ENCODE results near the gene SFMBT2. TPM values are rescaled to one million over a fixed set of nuclear protein-coding genes. Genes with fewer than 3 reads are reported as not detected.

SFMBT2 gene
- total RNA-seq, 1 experiment from 2014 or later, result 14.3 TPM

- TF ChIP-seq ZNF512 (CRISPR knock-in tag; IDR thresholded peaks at IDR 0.05; ENCODE audit: borderline replicate concordance) (no peak), OVOL2 (CRISPR knock-in tag; IDR thresholded peaks at IDR 0.05; ENCODE audit: borderline replicate concordance) (no peak), RELA (CRISPR knock-in tag; IDR thresholded peaks at IDR 0.05; ENCODE audit: borderline replicate concordance) (no peak), NR1H2 (CRISPR knock-in tag; IDR thresholded peaks at IDR 0.05) (no peak), ZSCAN18 (CRISPR knock-in tag; IDR thresholded peaks at IDR 0.05) (no peak), NFATC4 (CRISPR knock-in tag; IDR thresholded peaks at IDR 0.05) (no peak), AR (CRISPR knock-in tag; IDR thresholded peaks at IDR 0.05) (no peak), NR2C2 (CRISPR knock-in tag; IDR thresholded peaks at IDR 0.05) (no peak), E2F5 (CRISPR knock-in tag; IDR thresholded peaks at IDR 0.05) (no peak), ETV6 (CRISPR knock-in tag; IDR thresholded peaks at IDR 0.05) (no peak), ESRRA (CRISPR knock-in tag; IDR thresholded peaks at IDR 0.05; ENCODE audit: borderline replicate concordance) (no peak)
Measured at GRCh38 chr10:7327885-7328284, 82.9 kb downstream of the SFMBT2 start (continued).

DNA sequence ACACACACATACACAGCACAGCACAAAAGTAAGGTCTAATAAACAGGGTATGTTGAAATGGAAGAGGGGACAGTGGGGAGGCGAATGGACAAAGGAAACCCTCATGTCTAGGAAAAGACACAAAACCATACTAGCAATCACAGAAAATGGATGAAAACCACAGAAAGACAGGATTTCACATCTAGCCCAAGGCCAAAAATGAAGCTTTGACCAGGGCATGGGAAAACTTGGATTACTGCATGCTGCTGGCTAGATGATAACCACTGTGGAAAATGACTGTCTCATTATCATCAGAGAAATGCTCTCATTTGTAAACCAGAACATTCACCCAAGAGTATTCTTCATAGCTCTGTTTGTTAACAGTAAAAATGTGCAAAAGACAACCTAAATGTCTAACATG, 88.2 kb downstream of the SFMBT2 start:
- Mint-ChIP-seq H3K4me3 (no peak overlapping the region), H3K27ac (no peak overlapping the region), H3K9me3 (peaks cover 33% of the 10 kb centered on the region), H3K27me3 (ENCODE audit: low read depth) (no peaks in the 10 kb centered on the region; the same call in 1 of the 2 replicates), H3K4me1 (peaks cover 22% of the 10 kb centered on the region), H3K36me3 (peaks cover 27% of the 10 kb centered on the region)
- ATAC-seq (no peak), DNase-seq (ENCODE audit: low spot score) (no peak)
- ChIA-PET POLR2A (no interaction called here), CTCF (no interaction called here)
- TF ChIP-seq PRRX2 (CRISPR knock-in tag; IDR thresholded peaks at IDR 0.05) (no peak), ARID4B (CRISPR knock-in tag; IDR thresholded peaks at IDR 0.05; ENCODE audit: borderline replicate concordance) (no peak), TCF7 (CRISPR knock-in tag; IDR thresholded peaks at IDR 0.05; ENCODE audit: low read depth) (no peak), CBFB (CRISPR knock-in tag; IDR thresholded peaks at IDR 0.05; ENCODE audit: low read depth) (no peak), NR1H2 (CRISPR knock-in tag; IDR thresholded peaks at IDR 0.05) (no peak)
